ENCODE measurements around the gene FAM131C. TPM values are rescaled to one million over a fixed set of nuclear protein-coding genes. Genes with fewer than 3 reads are reported as not detected.

Gene FAM131C
- total and polyA plus RNA-seq, 10 of the 15 experiments (the other 5 are each of a cell fraction or from before 2014, with no cell fraction given): 0.03 TPM; not detected in 9

- Histone ChIP-seq H3K27me3 (replicated peaks in 1 of 2; ENCODE audit: control insufficient read depth in 2 of 2, insufficient read depth in 2 of 2, low read length in 1 of 2) (no peaks in the 10 kb centered on the region; a peak in 1 of 4 replicates), H3K4me2 (ENCODE audit: control insufficient read depth, insufficient read depth) (no peak overlapping the region), H3K4me3 (no peak overlapping the region), H3K36me3 (ENCODE audit: control insufficient read depth in 2 of 2, insufficient read depth in 2 of 2, low read length in 1 of 2) (no peaks in the 10 kb centered on the region), H3K27ac (ENCODE audit: control insufficient read depth, insufficient read depth) (no peak overlapping the region), H3K9ac (ENCODE audit: control insufficient read depth, insufficient read depth, low read length) (no peak overlapping the region), H3K4me1 (ENCODE audit: control insufficient read depth, insufficient read depth, low read length) (no peaks in the 10 kb centered on the region), H2AFZ (ENCODE audit: control insufficient read depth, low read depth, low read length) (no peak overlapping the region), H3K9me3 (replicated peaks; ENCODE audit: control insufficient read depth, insufficient read depth, low read length) (peaks cover 1% of the 10 kb centered on the region; the same call in 1 of the 3 replicates), H4K20me1 (ENCODE audit: control insufficient read depth, insufficient read depth) (no peaks in the 10 kb centered on the region), H3K79me2 (ENCODE audit: control insufficient read depth, insufficient read depth, low read length) (no peaks in the 10 kb centered on the region)
- FAIRE-seq: no peak
- ChIA-PET POLR2A (no interaction called here), CTCF (interaction anchor here (1.4 kb wide), 2 partner anchors 22 to 85 kb away, joined by 5 to 6 read pairs; no protein-coding TSS in a partner anchor), RAD21 (ENCODE audit: unreplicated experiment) (no interaction called here), SMC1A (ENCODE audit: uncharacterized antibody, unreplicated experiment) (no interaction called here)
- DNase-seq (ENCODE audit: low read depth, low spot score): no peak
- no TSS peak for BruUV-seq (replicated peaks)
- WGBS (ENCODE audit: insufficient coverage, insufficient replicate concordance, low lambda C conversion rate, missing lambda C conversion rate): 65% methylated on average over 9 of the region's 9 CpGs
- in situ Hi-C loops (cut with MboI): no loop called here
- intact Hi-C loops (cut with micrococcal nuclease; ENCODE audit: unreplicated experiment): no loop called here
- no peak for TF ChIP-seq BACH1 (IDR thresholded peaks at IDR 0.05; ENCODE audit: borderline replicate concordance)
- no peak for TF ChIP-seq MAX (IDR thresholded peaks at IDR 0.05; ENCODE audit: low read depth, low read length)
- TF ChIP-seq ATF7 (IDR thresholded peaks at IDR 0.05; ENCODE audit: low read depth): no peak
- no peak for TF ChIP-seq POU2F2 (IDR thresholded peaks at IDR 0.05; ENCODE audit: borderline replicate concordance, low read depth, low read length)
- TF ChIP-seq JUNB (IDR thresholded peaks at IDR 0.05): no peak
- TF ChIP-seq NRF1 (conservative IDR thresholded peaks at IDR 0.05; ENCODE audit: low read depth, low read length): no peak
- TF ChIP-seq PBX3 (IDR thresholded peaks at IDR 0.05; ENCODE audit: insufficient replicate concordance, low read depth, low read length): no peak
- no peak for TF ChIP-seq RBBP5 (conservative IDR thresholded peaks at IDR 0.05)
- no peak for TF ChIP-seq JUND (IDR thresholded peaks at IDR 0.05; ENCODE audit: low read depth, low read length)
- TF ChIP-seq PAX5 (IDR thresholded peaks at IDR 0.05; ENCODE audit: borderline replicate concordance, low read depth, low read length): no peak
- no peak for ATAC-seq
Observed at GRCh38 chr1:16101623-16102022, 28.2 kb upstream of the FAM131C start.

Data from GM12878 (cell line).